Lower leg skin (tissue), 3 donors: ENCODE data around the gene ARNT2.

Experiments used
- POLR2A ChIP-seq, 2 donors: fragments of 450-650 bp; IDR thresholded peaks; one replicate each; pipeline ENCODE4 v1.6.1; 2016 to 2017; ENCODE audit warnings: antibody characterized with exemption in 2 of 2, mild to moderate bottlenecking in 1 of 2, moderate library complexity in 1 of 2
- TF ChIP-seq, protein P1 (sequence below), 3 donors: fragments of 450-650 bp; IDR thresholded peaks; one replicate each; pipeline ENCODE4 v1.5.1; 2016; ENCODE audit warnings: antibody characterized with exemption in 3 of 3, mild to moderate bottlenecking in 3 of 3, moderate library complexity in 2 of 3

DNA sequence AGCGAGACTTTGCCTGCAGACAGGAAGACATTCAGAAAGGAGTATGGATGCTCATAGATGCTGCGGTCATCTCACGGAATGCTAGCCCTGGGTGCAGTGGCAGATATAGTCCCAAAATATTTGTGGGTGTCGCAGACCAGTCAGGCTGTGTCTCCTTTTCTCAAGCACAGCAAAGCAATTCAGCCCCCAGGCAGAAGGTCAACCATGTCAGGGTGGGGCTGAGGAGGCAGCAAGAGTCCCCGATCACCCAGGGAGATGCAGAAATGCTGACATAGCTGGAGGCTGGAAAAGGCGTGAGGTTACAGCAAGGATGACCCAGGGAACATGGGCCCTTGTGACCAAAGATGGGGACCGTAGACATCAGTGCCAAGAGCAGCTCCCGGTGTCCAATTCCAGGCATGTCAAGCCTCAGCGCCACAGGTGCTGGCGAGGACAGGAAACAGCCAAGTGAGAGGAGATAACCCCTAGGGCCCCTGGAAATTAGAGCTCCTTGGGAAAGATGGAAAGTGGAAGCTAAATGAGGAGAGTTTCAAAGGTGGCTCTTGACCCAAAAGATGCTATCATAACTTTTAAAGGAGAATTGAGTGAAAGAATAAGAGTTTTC lies 209.7 kb downstream of the ARNT2 start:
- TF ChIP-seq, protein P1, sequence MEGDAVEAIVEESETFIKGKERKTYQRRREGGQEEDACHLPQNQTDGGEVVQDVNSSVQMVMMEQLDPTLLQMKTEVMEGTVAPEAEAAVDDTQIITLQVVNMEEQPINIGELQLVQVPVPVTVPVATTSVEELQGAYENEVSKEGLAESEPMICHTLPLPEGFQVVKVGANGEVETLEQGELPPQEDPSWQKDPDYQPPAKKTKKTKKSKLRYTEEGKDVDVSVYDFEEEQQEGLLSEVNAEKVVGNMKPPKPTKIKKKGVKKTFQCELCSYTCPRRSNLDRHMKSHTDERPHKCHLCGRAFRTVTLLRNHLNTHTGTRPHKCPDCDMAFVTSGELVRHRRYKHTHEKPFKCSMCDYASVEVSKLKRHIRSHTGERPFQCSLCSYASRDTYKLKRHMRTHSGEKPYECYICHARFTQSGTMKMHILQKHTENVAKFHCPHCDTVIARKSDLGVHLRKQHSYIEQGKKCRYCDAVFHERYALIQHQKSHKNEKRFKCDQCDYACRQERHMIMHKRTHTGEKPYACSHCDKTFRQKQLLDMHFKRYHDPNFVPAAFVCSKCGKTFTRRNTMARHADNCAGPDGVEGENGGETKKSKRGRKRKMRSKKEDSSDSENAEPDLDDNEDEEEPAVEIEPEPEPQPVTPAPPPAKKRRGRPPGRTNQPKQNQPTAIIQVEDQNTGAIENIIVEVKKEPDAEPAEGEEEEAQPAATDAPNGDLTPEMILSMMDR (IDR thresholded peaks at IDR 0.05), result no peak
- TF ChIP-seq POLR2A (IDR thresholded peaks at IDR 0.05), result no peak
